ENCODE results near the gene MIB2. TPM values are rescaled to one million over a fixed set of nuclear protein-coding genes. Genes with fewer than 3 reads are reported as not detected.
A peak's percentile ranks its signal among the peaks of the same experiment; 100 is the strongest.
"Not testable (repeated sequence)": the region's sequence is repeated elsewhere in the genome, so short reads cannot be mapped to it uniquely, and the experiment has no call there.

The MIB2 gene
- total RNA-seq, 2 experiments from 2014 or later: 58.3 to 59.4 TPM

GRCh38 chr1:1639368-1639767 is 24.1 kb downstream of the MIB2 start:
- H3K27ac Mint-ChIP-seq; H3K4me1 Mint-ChIP-seq (ENCODE audit: low read depth); H3K36me3 ChIP-seq (ENCODE audit: insufficient read depth, low read length); H3K9me3 ChIP-seq (ENCODE audit: control insufficient read depth in 1 of 2, insufficient read depth in 1 of 2, low read length in 2 of 2); H3K4me1 ChIP-seq (ENCODE audit: insufficient read depth, low read length); H3K27me3 ChIP-seq (ENCODE audit: control insufficient read depth in 1 of 2, insufficient read depth in 2 of 2, low read length in 2 of 2); H3K9me3 Mint-ChIP-seq; H3K4me3 Mint-ChIP-seq; H3K4me3 ChIP-seq (ENCODE audit: low read length); H3K27me3 Mint-ChIP-seq; H3K27ac ChIP-seq (ENCODE audit: low read depth in 1 of 2, low read length in 2 of 2); ATAC-seq (ENCODE audit: poor library complexity); H3K36me3 Mint-ChIP-seq (ENCODE audit: low read depth); POLR2A ChIA-PET: not testable (repeated sequence)
- intact Hi-C loops (cut with DNase I, micrococcal nuclease): loop anchor here in 1 of 2 experiments (10.0 kb wide), 1 partner anchor 755 kb away; the partner anchor contains the start of genes MORN1 and RER1
- CTCF ChIA-PET: interaction anchor here (0.7 kb wide), 1 partner anchor 307 kb away, joined by 3 read pairs; no protein-coding TSS in a partner anchor
- peak in 1 of 14 experiments; percentile 11 for DNase-seq

GRCh38 chr1:1640081-1640480 is 24.8 kb downstream of the MIB2 start:
- H3K4me1 ChIP-seq (ENCODE audit: insufficient read depth, low read length); H3K36me3 Mint-ChIP-seq (ENCODE audit: low read depth); H3K36me3 ChIP-seq (ENCODE audit: insufficient read depth, low read length); H3K27me3 Mint-ChIP-seq; H3K9me3 Mint-ChIP-seq; H3K4me3 Mint-ChIP-seq; DNase-seq; H3K4me3 ChIP-seq (ENCODE audit: low read length); intact Hi-C loops (cut with DNase I, micrococcal nuclease); POLR2A ChIA-PET; H3K27me3 ChIP-seq (ENCODE audit: control insufficient read depth in 1 of 2, insufficient read depth in 2 of 2, low read length in 2 of 2); H3K9me3 ChIP-seq (ENCODE audit: control insufficient read depth in 1 of 2, insufficient read depth in 1 of 2, low read length in 2 of 2); CTCF ChIA-PET; ATAC-seq (ENCODE audit: poor library complexity); H3K4me1 Mint-ChIP-seq (ENCODE audit: low read depth); H3K27ac ChIP-seq (ENCODE audit: low read depth in 1 of 2, low read length in 2 of 2); H3K27ac Mint-ChIP-seq: not testable (repeated sequence)

GRCh38 chr1:1640711-1641461 is 25.6 kb downstream of the MIB2 start:
- H3K27me3 ChIP-seq (ENCODE audit: control insufficient read depth in 1 of 2, insufficient read depth in 2 of 2, low read length in 2 of 2); DNase-seq; H3K4me1 Mint-ChIP-seq (ENCODE audit: low read depth); H3K4me1 ChIP-seq (ENCODE audit: insufficient read depth, low read length); H3K4me3 ChIP-seq (ENCODE audit: low read length); POLR2A ChIA-PET; H3K9me3 Mint-ChIP-seq; H3K4me3 Mint-ChIP-seq; intact Hi-C loops (cut with DNase I, micrococcal nuclease); CTCF ChIA-PET; H3K27me3 Mint-ChIP-seq; H3K9me3 ChIP-seq (ENCODE audit: control insufficient read depth in 1 of 2, insufficient read depth in 1 of 2, low read length in 2 of 2); H3K27ac ChIP-seq (ENCODE audit: low read depth in 1 of 2, low read length in 2 of 2); H3K27ac Mint-ChIP-seq; H3K36me3 Mint-ChIP-seq (ENCODE audit: low read depth); ATAC-seq (ENCODE audit: poor library complexity): not testable (repeated sequence)
- H3K36me3 ChIP-seq (ENCODE audit: insufficient read depth, low read length): peaks cover 11% of the 10 kb centered on the region

GRCh38 chr1:1646326-1646725 is 31.0 kb downstream of the MIB2 start:
- POLR2A ChIA-PET; DNase-seq; H3K4me1 Mint-ChIP-seq (ENCODE audit: low read depth); ATAC-seq (ENCODE audit: poor library complexity); H3K27me3 ChIP-seq (ENCODE audit: control insufficient read depth in 1 of 2, insufficient read depth in 2 of 2, low read length in 2 of 2); H3K9me3 Mint-ChIP-seq; H3K27ac ChIP-seq (ENCODE audit: low read depth in 1 of 2, low read length in 2 of 2); H3K4me3 Mint-ChIP-seq; H3K4me3 ChIP-seq (ENCODE audit: low read length); CTCF ChIA-PET; H3K27me3 Mint-ChIP-seq; intact Hi-C loops (cut with DNase I, micrococcal nuclease); H3K9me3 ChIP-seq (ENCODE audit: control insufficient read depth in 1 of 2, insufficient read depth in 1 of 2, low read length in 2 of 2); H3K4me1 ChIP-seq (ENCODE audit: insufficient read depth, low read length); H3K27ac Mint-ChIP-seq: not testable (repeated sequence)
- H3K36me3 Mint-ChIP-seq (ENCODE audit: low read depth): peaks cover 43% of the 10 kb centered on the region
- H3K36me3 ChIP-seq (ENCODE audit: insufficient read depth, low read length): peaks cover 29% of the 10 kb centered on the region

GRCh38 chr1:1647567-1648241 is 32.4 kb downstream of the MIB2 start:
- H3K27me3 Mint-ChIP-seq; H3K4me3 ChIP-seq (ENCODE audit: low read length); H3K9me3 ChIP-seq (ENCODE audit: control insufficient read depth in 1 of 2, insufficient read depth in 1 of 2, low read length in 2 of 2); POLR2A ChIA-PET; CTCF ChIA-PET; H3K27ac Mint-ChIP-seq; H3K4me3 Mint-ChIP-seq; H3K27ac ChIP-seq (ENCODE audit: low read depth in 1 of 2, low read length in 2 of 2); H3K9me3 Mint-ChIP-seq; H3K4me1 Mint-ChIP-seq (ENCODE audit: low read depth); ATAC-seq (ENCODE audit: poor library complexity); H3K27me3 ChIP-seq (ENCODE audit: control insufficient read depth in 1 of 2, insufficient read depth in 2 of 2, low read length in 2 of 2); DNase-seq; intact Hi-C loops (cut with DNase I, micrococcal nuclease); H3K4me1 ChIP-seq (ENCODE audit: insufficient read depth, low read length): not testable (repeated sequence)
- H3K36me3 ChIP-seq (ENCODE audit: insufficient read depth, low read length): peaks cover 39% of the 10 kb centered on the region
- H3K36me3 Mint-ChIP-seq (ENCODE audit: low read depth): peaks cover 57% of the 10 kb centered on the region

- peaks cover 63% of the 10 kb centered on the region for H3K36me3 Mint-ChIP-seq (ENCODE audit: low read depth)
- H3K4me1 ChIP-seq (ENCODE audit: insufficient read depth, low read length); H3K4me1 Mint-ChIP-seq (ENCODE audit: low read depth); intact Hi-C loops (cut with DNase I, micrococcal nuclease); H3K4me3 Mint-ChIP-seq; CTCF ChIA-PET; ATAC-seq (ENCODE audit: poor library complexity); H3K9me3 Mint-ChIP-seq; H3K27ac ChIP-seq (ENCODE audit: low read depth in 1 of 2, low read length in 2 of 2); POLR2A ChIA-PET; DNase-seq; H3K27me3 ChIP-seq (ENCODE audit: control insufficient read depth in 1 of 2, insufficient read depth in 2 of 2, low read length in 2 of 2); H3K9me3 ChIP-seq (ENCODE audit: control insufficient read depth in 1 of 2, insufficient read depth in 1 of 2, low read length in 2 of 2); H3K27ac Mint-ChIP-seq; H3K4me3 ChIP-seq (ENCODE audit: low read length); H3K27me3 Mint-ChIP-seq: not testable (repeated sequence)
- H3K36me3 ChIP-seq (ENCODE audit: insufficient read depth, low read length): peaks cover 41% of the 10 kb centered on the region
These were observed 33.0 kb downstream of the MIB2 start for GRCh38 chr1:1648265-1648664.

Measured in CD4-positive, alpha-beta T cell (primary cell).